Brain microvascular endothelial cell (primary cell): ENCODE measurements around the gene HOXC12.

Experiments used
- DNase-seq: peaks from one replicate; pipeline ENCODE4 v3.0.0-alpha.2; 2020
- H3K27ac ChIP-seq: fragments of 250-450 bp; sonication (Bioruptor Pico); 2 replicates; pipeline ENCODE4 v1.5.1; 2020; ENCODE audit warnings: mild to moderate bottlenecking, moderate library complexity
- H3K27me3 ChIP-seq: fragments of 250-450 bp; sonication (Bioruptor Pico); replicated peaks from 2 replicates; pipeline ENCODE4 v1.5.1; 2020; ENCODE audit warnings: mild to moderate bottlenecking
- H3K36me3 ChIP-seq: fragments of 250-450 bp; sonication (Bioruptor Pico); replicated peaks from 2 replicates; pipeline ENCODE4 v1.5.1; 2020; ENCODE audit warnings: mild to moderate bottlenecking
- H3K4me3 ChIP-seq: 2 replicates; pipeline ENCODE4 v1.5.1; 2011; ENCODE audit warnings: low read depth, mild to moderate bottlenecking, control low read depth, low read length, moderate library complexity
- in situ Hi-C: cut with HindIII; loops from 2 replicates; pipeline ENCODE4 v1.10.0; 2017; ENCODE audit warnings: low sequenced_read_pairs, low pct_ligation_motif_present
- TF ChIP-seq, protein P1 (sequence below): IDR thresholded peaks from 2 replicates; pipeline ENCODE4 v1.5.1; 2011; ENCODE audit warnings: low read depth, mild to moderate bottlenecking, moderate library complexity, low read length, control low read depth, inconsistent platforms; ENCODE audit errors: missing control alignments

The HOXC12 gene

DNA sequence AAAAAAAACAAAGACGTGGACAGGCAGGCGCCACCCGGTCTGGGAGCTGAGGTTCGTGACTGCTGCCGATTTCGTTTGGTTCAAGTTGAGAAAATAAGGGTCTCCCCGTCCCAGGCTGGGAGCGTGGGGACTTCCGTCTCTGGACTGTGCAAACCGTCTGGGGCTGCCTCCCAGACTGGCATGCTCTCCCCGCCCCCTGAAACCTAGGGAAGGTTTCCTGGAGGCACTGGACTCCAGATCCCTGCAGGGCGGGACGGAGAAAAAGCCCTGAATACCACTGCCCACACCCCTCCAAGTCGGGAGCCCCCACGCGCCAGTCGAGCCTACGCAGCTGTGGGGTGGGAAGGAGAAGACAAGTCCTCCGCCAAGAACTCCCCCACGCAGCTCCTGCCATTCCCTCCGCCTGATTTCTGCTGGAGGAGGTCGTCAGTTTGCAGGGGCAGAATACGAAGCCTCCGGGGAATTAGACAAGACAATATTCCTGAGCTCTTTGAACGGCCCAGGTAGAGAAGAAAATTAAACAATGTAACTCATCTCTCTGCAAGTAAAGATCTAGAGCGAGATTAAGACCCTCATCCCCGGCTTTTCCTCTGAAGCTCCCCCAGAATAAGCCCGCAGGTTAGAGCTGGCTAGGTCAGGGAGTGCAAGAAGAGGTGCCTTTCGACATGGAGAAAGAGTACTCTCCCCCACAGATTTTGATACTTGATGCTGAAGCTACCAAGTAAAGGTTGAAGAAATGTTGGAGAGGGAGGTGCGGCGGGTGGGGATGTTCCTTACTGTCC is 26.5 kb upstream of the HOXC12 start:
- in situ Hi-C loops = no loop called here
- H3K27me3 ChIP-seq = peaks cover 81% of the 10 kb centered on the region
- H3K36me3 ChIP-seq = no peaks in the 10 kb centered on the region
- no peak overlapping the region for H3K4me3 ChIP-seq
- TF ChIP-seq, protein P1, sequence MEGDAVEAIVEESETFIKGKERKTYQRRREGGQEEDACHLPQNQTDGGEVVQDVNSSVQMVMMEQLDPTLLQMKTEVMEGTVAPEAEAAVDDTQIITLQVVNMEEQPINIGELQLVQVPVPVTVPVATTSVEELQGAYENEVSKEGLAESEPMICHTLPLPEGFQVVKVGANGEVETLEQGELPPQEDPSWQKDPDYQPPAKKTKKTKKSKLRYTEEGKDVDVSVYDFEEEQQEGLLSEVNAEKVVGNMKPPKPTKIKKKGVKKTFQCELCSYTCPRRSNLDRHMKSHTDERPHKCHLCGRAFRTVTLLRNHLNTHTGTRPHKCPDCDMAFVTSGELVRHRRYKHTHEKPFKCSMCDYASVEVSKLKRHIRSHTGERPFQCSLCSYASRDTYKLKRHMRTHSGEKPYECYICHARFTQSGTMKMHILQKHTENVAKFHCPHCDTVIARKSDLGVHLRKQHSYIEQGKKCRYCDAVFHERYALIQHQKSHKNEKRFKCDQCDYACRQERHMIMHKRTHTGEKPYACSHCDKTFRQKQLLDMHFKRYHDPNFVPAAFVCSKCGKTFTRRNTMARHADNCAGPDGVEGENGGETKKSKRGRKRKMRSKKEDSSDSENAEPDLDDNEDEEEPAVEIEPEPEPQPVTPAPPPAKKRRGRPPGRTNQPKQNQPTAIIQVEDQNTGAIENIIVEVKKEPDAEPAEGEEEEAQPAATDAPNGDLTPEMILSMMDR = no peak
- no peak overlapping the region for H3K27ac ChIP-seq
- no peak for DNase-seq

DNA sequence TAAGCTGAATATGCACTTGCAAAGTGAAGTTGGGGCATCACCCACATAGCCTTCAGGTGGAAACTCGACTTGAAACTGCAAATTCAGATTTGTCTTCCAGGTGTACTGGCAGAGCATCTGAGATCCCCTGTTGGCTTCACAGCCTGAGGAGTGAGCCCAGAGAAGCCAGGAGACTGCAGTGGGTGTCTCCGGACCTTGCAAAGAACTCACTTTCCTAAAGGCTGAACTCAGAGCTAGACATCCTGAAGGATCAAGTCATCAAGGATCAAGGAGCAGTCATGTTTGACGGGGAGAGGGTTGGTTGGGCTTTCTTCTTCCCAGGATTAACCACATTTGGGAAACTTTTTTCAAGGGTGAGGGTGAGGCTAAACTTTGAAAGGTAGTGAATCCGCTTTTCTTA is 25.2 kb upstream of the HOXC12 start:
- Histone ChIP-seq H3K27ac (no peak overlapping the region), H3K36me3 (no peaks in the 10 kb centered on the region), H3K27me3 (peaks cover 89% of the 10 kb centered on the region), H3K4me3 (no peak overlapping the region)
- TF ChIP-seq, protein P1 = no peak
- no peak for DNase-seq
- in situ Hi-C loops = no loop called here

DNA sequence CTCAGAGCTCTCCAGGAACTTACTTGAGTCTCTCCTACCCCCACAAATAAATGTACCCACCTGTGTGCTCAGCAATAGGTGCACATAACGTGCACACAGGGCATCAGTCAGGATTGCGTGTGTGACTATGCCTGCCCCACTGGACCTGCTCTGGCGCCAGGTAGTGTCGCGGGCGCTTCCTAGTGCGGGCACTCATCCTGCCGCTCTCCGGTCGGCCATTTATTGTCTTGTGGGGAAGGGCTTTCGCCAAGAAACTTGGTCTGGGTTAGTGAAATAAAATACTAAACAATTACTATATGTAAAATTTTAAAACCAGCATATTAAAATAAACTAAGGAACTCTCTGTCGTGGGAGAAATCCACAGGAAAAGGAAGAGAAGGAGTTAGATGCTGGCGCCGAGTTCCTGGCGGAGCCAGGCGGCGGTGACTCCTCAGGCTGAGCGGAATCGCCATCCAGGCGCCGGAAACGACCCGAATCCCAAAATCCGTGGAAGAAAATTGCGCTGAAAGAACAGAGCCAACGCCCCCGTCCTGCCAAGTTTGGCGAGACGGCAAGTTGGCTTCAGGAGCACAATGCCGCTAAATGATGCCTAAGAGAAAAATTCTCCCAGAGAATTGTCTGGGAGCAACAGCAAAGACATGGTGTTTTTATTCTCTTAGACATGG is 24.0 kb upstream of the HOXC12 start:
- DNase-seq = no peak
- Histone ChIP-seq H3K4me3 (no peak overlapping the region), H3K27ac (no peak overlapping the region), H3K27me3 (peaks cover 92% of the 10 kb centered on the region), H3K36me3 (no peaks in the 10 kb centered on the region)
- TF ChIP-seq, protein P1 = no peak
- in situ Hi-C loops = no loop called here

DNA sequence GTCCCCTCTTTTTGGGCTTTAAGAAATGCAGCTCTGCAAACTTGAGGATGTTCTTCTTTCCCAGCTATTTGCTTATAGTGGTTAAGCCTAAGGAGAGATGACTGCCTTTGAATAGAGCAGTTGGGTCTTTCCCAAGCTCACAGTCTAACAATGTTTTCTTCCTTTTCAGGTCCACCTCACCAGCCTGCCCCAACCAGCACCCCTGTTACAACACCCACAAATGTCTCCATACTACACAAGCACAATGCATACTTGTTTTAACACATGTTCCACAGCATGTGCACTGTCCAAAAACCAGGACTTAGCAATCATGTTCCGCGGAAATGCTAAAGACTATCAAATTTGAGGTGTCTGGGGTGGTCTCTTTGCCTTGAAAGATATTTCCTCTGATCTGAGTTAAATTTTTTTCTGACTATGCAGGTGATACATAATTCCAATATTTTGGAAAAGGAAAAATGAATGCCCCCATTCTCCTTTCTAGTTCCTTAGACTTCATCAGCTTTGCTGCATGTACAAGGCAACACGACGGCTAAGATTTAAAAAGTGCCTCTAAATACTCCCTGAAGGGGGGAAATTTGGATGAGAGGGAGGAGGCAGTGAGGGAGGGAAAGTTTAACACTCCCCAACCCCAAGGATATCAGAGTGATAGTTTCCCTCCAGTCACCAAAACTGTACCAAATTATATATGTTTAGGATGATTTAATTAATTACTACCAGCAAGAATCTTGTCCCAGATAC is 22.7 kb upstream of the HOXC12 start:
- Histone ChIP-seq H3K36me3 (no peaks in the 10 kb centered on the region), H3K4me3 (no peak overlapping the region), H3K27ac (no peak overlapping the region), H3K27me3 (peaks cover 94% of the 10 kb centered on the region)
- in situ Hi-C loops = no loop called here
- TF ChIP-seq, protein P1 = no peak
- DNase-seq = no peak

DNA sequence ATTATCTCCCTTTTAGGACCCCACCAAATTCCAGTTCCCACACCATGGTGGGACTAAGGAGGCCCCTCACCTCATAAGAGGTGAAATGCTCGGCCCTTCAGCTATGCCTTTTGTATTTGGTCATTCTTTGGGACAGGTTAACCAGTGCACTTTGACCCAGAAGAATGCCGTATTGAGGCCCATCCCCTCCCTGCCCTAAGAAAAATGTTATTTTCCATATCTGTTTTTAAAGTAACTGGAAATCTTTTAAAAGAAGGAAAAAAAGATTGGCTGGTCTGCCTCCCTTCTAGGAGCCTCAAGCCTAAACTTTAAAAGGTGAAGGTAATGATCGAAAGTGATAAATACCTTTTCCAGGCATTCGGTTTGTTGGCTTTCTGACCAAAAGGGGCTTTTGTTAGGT is 21.8 kb upstream of the HOXC12 start:
- H3K27ac ChIP-seq = no peak overlapping the region
- no peaks in the 10 kb centered on the region for H3K36me3 ChIP-seq
- peaks cover 95% of the 10 kb centered on the region for H3K27me3 ChIP-seq
- H3K4me3 ChIP-seq = no peak overlapping the region
- in situ Hi-C loops = no loop called here
- no peak for DNase-seq
- TF ChIP-seq, protein P1 = no peak
